Breast epithelium (tissue), 3 donors: ENCODE results near the gene CBX6.

Source experiments
- POLR2A ChIP-seq: fragments of 450-650 bp; IDR thresholded peaks from one replicate; pipeline ENCODE4 v1.6.1; 2016; ENCODE audit warnings: antibody characterized with exemption, mild to moderate bottlenecking, moderate library complexity
- TF ChIP-seq, protein P1 (sequence below), 3 donors: fragments of 450-650 bp; IDR thresholded peaks; one replicate each; pipeline ENCODE4 v1.5.1; 2016 to 2017; ENCODE audit warnings: antibody characterized with exemption in 3 of 3, mild to moderate bottlenecking in 3 of 3, moderate library complexity in 3 of 3

GRCh38 chr22:38873469-38874411 is 1.7 kb upstream of the CBX6 start:
- TF ChIP-seq, protein P1, sequence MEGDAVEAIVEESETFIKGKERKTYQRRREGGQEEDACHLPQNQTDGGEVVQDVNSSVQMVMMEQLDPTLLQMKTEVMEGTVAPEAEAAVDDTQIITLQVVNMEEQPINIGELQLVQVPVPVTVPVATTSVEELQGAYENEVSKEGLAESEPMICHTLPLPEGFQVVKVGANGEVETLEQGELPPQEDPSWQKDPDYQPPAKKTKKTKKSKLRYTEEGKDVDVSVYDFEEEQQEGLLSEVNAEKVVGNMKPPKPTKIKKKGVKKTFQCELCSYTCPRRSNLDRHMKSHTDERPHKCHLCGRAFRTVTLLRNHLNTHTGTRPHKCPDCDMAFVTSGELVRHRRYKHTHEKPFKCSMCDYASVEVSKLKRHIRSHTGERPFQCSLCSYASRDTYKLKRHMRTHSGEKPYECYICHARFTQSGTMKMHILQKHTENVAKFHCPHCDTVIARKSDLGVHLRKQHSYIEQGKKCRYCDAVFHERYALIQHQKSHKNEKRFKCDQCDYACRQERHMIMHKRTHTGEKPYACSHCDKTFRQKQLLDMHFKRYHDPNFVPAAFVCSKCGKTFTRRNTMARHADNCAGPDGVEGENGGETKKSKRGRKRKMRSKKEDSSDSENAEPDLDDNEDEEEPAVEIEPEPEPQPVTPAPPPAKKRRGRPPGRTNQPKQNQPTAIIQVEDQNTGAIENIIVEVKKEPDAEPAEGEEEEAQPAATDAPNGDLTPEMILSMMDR (IDR thresholded peaks at IDR 0.05), result no peak
- TF ChIP-seq POLR2A, result no peak
